Right ventricle myocardium superior (tissue), 1 donor: Measurements from ENCODE around the gene ALG1. TPM values are rescaled to one million over a fixed set of nuclear protein-coding genes. Genes with fewer than 3 reads are reported as not detected.
A peak's percentile ranks its signal among the peaks of the same experiment; 100 is the strongest.

Experiments used
- ATAC-seq: fragments of 200-7000 bp; cut with Tn5 transposase; one replicate; pipeline ENCODE4 v1.9.1; 2020; ENCODE audit warnings: mild to moderate bottlenecking; ENCODE audit not compliant: poor library complexity
- DNase-seq: peaks from one replicate; pipeline ENCODE4 v3.0.0-alpha.2; 2020
- intact Hi-C: fragments of 100-400 bp; cut with DNase I; formaldehyde crosslinking; loops from one replicate; pipeline ENCODE4 v1.11.2; 2022
- long read RNA-seq: library from polyadenylated mRNA; unstranded; transcript quantifications from one replicate; pipeline ENCODE4 v2.0.0, GENCODE V29; 2021
- total RNA-seq: library from RNA; stranded (reverse); fragmentation: NEBNext Ultra II Directional; extraction: Animal tissue kit (Norgen Biotek cat#: 25700); gene quantifications from one replicate; pipeline ENCODE4 v1.2.1, GENCODE V29; 2021
- donor health status: DM: no; HTN: yes; CAD: no; lungs with severe emphysema.

The ALG1 gene
- 8.5 TPM for total RNA-seq
- long read RNA-seq, transcript ALG1-201 (13 exons, 2,132 nt), result major isoform, 30 of 35 reads
- long read RNA-seq, partial matches to known transcripts, result 3 of 35 reads
- long read RNA-seq, other reads (novel, unspliced or antisense), result 2 of 35 reads

- peak; percentile 97 for ATAC-seq
- intact Hi-C loops, result no loop called here
- peak; percentile 95 for DNase-seq
Measured at GRCh38 chr16:5071681-5072333, at the start of gene ALG1. TSS of gene ALG1 (plus strand) at chr16:5071843. CDS start at chr16:5071850, 7 bp downstream.

- no peak for ATAC-seq
- intact Hi-C loops, result no loop called here
- DNase-seq, result no peak
Measured at GRCh38 chr16:5022521-5022920, 49.1 kb upstream of the ALG1 start.

- DNase-seq (no peak), ATAC-seq (peak; percentile 57)
- intact Hi-C loops, result no loop called here
Measured at GRCh38 chr16:5024632-5025031, 47.0 kb upstream of the ALG1 start.

GRCh38 chr16:5025171-5025632, 46.4 kb upstream of the ALG1 start:
- peak; percentile 59 for DNase-seq
- intact Hi-C loops, result no loop called here
- ATAC-seq, result peak; percentile 60

- DNase-seq (no peak), ATAC-seq (no peak)
- intact Hi-C loops, result no loop called here
Measured at GRCh38 chr16:5026664-5027063, 45.0 kb upstream of the ALG1 start.

GRCh38 chr16:5027086-5027485, 44.6 kb upstream of the ALG1 start:
- intact Hi-C loops, result no loop called here
- no peak for DNase-seq
- ATAC-seq, result no peak

- DNase-seq (no peak), ATAC-seq (no peak)
- intact Hi-C loops, result no loop called here
Measured at GRCh38 chr16:5027575-5028235, 43.9 kb upstream of the ALG1 start.

- no peak for DNase-seq
- ATAC-seq, result no peak
- intact Hi-C loops, result no loop called here
Measured at GRCh38 chr16:5028950-5029475, 42.6 kb upstream of the ALG1 start.

GRCh38 chr16:5030251-5030870, 41.3 kb upstream of the ALG1 start:
- ATAC-seq (no peak), DNase-seq (no peak)
- intact Hi-C loops, result no loop called here

- intact Hi-C loops, result no loop called here
- DNase-seq (no peak), ATAC-seq (no peak)
Measured at GRCh38 chr16:5031601-5032000, 40.0 kb upstream of the ALG1 start.

GRCh38 chr16:5032748-5033167, 38.9 kb upstream of the ALG1 start:
- DNase-seq (peak; percentile 9), ATAC-seq (no peak)
- intact Hi-C loops, result no loop called here

GRCh38 chr16:5033256-5034166, 38.1 kb upstream of the ALG1 start, which contains the start of gene NAGPA:
TSS of gene NAGPA (minus strand) at chr16:5033935. CDS start at chr16:5033914, 21 bp downstream.
- intact Hi-C loops, result no loop called here
- ATAC-seq (peak; percentile 97), DNase-seq (peak; percentile 94)

GRCh38 chr16:5034167-5034523, 37.5 kb upstream of the ALG1 start:
- DNase-seq, result no peak
- ATAC-seq, result no peak
- intact Hi-C loops, result no loop called here

GRCh38 chr16:5035909-5036227, 35.8 kb upstream of the ALG1 start:
- ATAC-seq (no peak), DNase-seq (no peak)
- intact Hi-C loops, result no loop called here

- peak; percentile 14 for DNase-seq
- ATAC-seq, result no peak
- intact Hi-C loops, result no loop called here
Measured at GRCh38 chr16:5036228-5037156, 35.2 kb upstream of the ALG1 start.

GRCh38 chr16:5040451-5040850, 31.2 kb upstream of the ALG1 start:
- DNase-seq, result no peak
- intact Hi-C loops, result no loop called here
- ATAC-seq, result no peak

GRCh38 chr16:5041600-5042133, 30.0 kb upstream of the ALG1 start:
- no peak for DNase-seq

More at GRCh38 chr16:5041600-5042133, 30.0 kb upstream of the ALG1 start:
- intact Hi-C loops, result no loop called here
- ATAC-seq, result no peak
